H1 (cell line): ENCODE data around the gene CAMK1G. TPM values are rescaled to one million over a fixed set of nuclear protein-coding genes. Genes with fewer than 3 reads are reported as not detected.
A peak's percentile ranks its signal among the peaks of the same experiment; 100 is the strongest.

ENCODE experiments used
- CTCF ChIA-PET: fragments of 300-600 bp; sonication (Branson Sonifier 250); formaldehyde crosslinking; loops from one replicate; lab custom pipeline; 2021; ENCODE audit not compliant: partially characterized antibody; lab: Charles Lee
- POLR2A ChIA-PET: fragments of 300-600 bp; sonication (Branson Sonifier 250); formaldehyde crosslinking; loops from one replicate; lab custom pipeline; 2021; ENCODE audit warnings: inconsistent platforms; ENCODE audit not compliant: partially characterized antibody; lab: Charles Lee
- DNase-seq, 2 experiments: peaks; one replicate each; pipeline versions ENCODE4 v3.0.0 to v3.0.0-alpha.2; 2010 to 2022; ENCODE audit warnings: low spot score in 2 of 2, low read depth in 1 of 2, mixed read lengths in 1 of 2
- FAIRE-seq: peaks from 2 replicates; lab custom pipeline; 2011; peaks lifted over from hg19 to GRCh38; lab: Jason Lieb, UNC
- H2AFZ ChIP-seq: 2 replicates; pipeline ENCODE4 v1.8.1; 2012; ENCODE audit warnings: low read length, inconsistent platforms
- H2AK5ac ChIP-seq: 2 replicates; pipeline ENCODE4 v1.6.1; 2013; ENCODE audit warnings: low read depth, low read length
- H2BK120ac ChIP-seq: replicated peaks from 2 replicates; pipeline ENCODE3; 2013; ENCODE audit warnings: low read depth, low read length, inconsistent platforms
- H2BK12ac ChIP-seq: 2 replicates; pipeline ENCODE4 v1.6.1; 2013; ENCODE audit warnings: low read depth, low read length
- H2BK15ac ChIP-seq: 2 replicates; pipeline ENCODE4 v1.6.1; 2013; ENCODE audit warnings: low read length
- H2BK20ac ChIP-seq: 2 replicates; pipeline ENCODE4 v1.6.1; 2013; ENCODE audit warnings: low read length
- H2BK5ac ChIP-seq: 2 replicates; pipeline ENCODE4 v1.6.1; 2013; ENCODE audit warnings: low read depth, low read length
- H3K14ac ChIP-seq: 2 replicates; pipeline ENCODE4 v1.6.1; 2013; ENCODE audit warnings: inconsistent platforms; ENCODE audit not compliant: insufficient read length
- H3K18ac ChIP-seq: 2 replicates; pipeline ENCODE4 v1.6.1; 2013; ENCODE audit warnings: low read length; ENCODE audit errors: extremely low read depth
- H3K23ac ChIP-seq: 2 replicates; pipeline ENCODE4 v1.6.1; 2013; ENCODE audit warnings: inconsistent platforms; ENCODE audit not compliant: insufficient read length
- H3K23me2 ChIP-seq: 2 replicates; pipeline ENCODE4 v1.6.1; 2013; ENCODE audit warnings: low read depth, low read length
- H3K27ac ChIP-seq: 2 replicates; pipeline ENCODE4 v1.6.1; 2011; ENCODE audit warnings: low read depth, low read length, inconsistent platforms
- H3K27me3 ChIP-seq, 4 experiments: replicated peaks in 1 of 4; 1 replicate in 1 of 4; 2 replicates in 3 of 4; pipeline versions ENCODE4 v1.6.1 to v1.8.1; 2011 to 2013; ENCODE audit warnings: low read length in 3 of 4, mild to moderate bottlenecking in 3 of 4, inconsistent platforms in 2 of 4, mixed read lengths in 2 of 4, moderate library complexity in 1 of 4; ENCODE audit not compliant: control insufficient read depth in 3 of 4, insufficient read depth in 3 of 4; ENCODE audit errors: extremely low read depth in 1 of 4
- H3K36me3 ChIP-seq, 4 experiments: 2 replicates each; pipeline versions ENCODE4 v1.6.1 to v1.8.1; 2011 to 2013; ENCODE audit warnings: mild to moderate bottlenecking in 4 of 4, low read length in 3 of 4, moderate library complexity in 2 of 4, control low read depth in 1 of 4, inconsistent platforms in 1 of 4; ENCODE audit not compliant: insufficient read depth in 4 of 4, control insufficient read depth in 2 of 4
- H3K4ac ChIP-seq: replicated peaks from 2 replicates; pipeline ENCODE3; 2013; ENCODE audit warnings: low read length, low read depth, mixed read lengths, inconsistent platforms; ENCODE audit not compliant: insufficient read length
- H3K4me1 ChIP-seq, 4 experiments: replicated peaks in 1 of 4; 1 replicate in 1 of 4; 2 replicates in 3 of 4; pipeline versions ENCODE4 v1.6.1 to v1.8.1; 2011 to 2013; ENCODE audit warnings: low read length in 3 of 4, inconsistent platforms in 2 of 4, mixed read lengths in 1 of 4; ENCODE audit not compliant: insufficient read depth in 4 of 4, control insufficient read depth in 3 of 4
- H3K4me2 ChIP-seq, 2 experiments: 2 replicates each; pipeline versions ENCODE4 v1.6.1 to v1.8.1; 2011 to 2013; ENCODE audit warnings: low read depth in 2 of 2, low read length in 2 of 2, control low read depth in 1 of 2, inconsistent platforms in 1 of 2, mild to moderate bottlenecking in 1 of 2; ENCODE audit not compliant: insufficient read depth in 1 of 2
- H3K4me3 ChIP-seq, 4 experiments: fragments of 200-600, 300-600 bp in 1 of 4; sonication (generic), shearing (Covaris generic), sonication (Bioruptor Twin) in 1 of 4; 2 replicates each; pipeline versions ENCODE4 v1.5.1 to v1.8.1; 2011 to 2016; ENCODE audit warnings: low read length in 4 of 4, low read depth in 3 of 4, control low read depth in 2 of 4, inconsistent platforms in 2 of 4, mild to moderate bottlenecking in 2 of 4, mixed read lengths in 1 of 4, moderate library complexity in 1 of 4; ENCODE audit not compliant: insufficient read depth in 2 of 4; ENCODE audit errors: extremely low read depth in 1 of 4
- H3K56ac ChIP-seq: replicated peaks from 2 replicates; pipeline ENCODE3; 2013; ENCODE audit warnings: low read depth, mild to moderate bottlenecking, mixed read lengths, low read length, inconsistent platforms; ENCODE audit not compliant: insufficient read length
- H3K79me1 ChIP-seq: 2 replicates; pipeline ENCODE4 v1.6.1; 2013; ENCODE audit warnings: low read depth, low read length, control low read depth
- H3K79me2 ChIP-seq, 2 experiments: 2 replicates each; pipeline versions ENCODE4 v1.6.1 to v1.8.1; 2012 to 2013; ENCODE audit warnings: low read length in 2 of 2, mild to moderate bottlenecking in 2 of 2, inconsistent platforms in 1 of 2; ENCODE audit not compliant: insufficient read depth in 2 of 2, control insufficient read depth in 1 of 2
- H3K9ac ChIP-seq, 4 experiments: replicated peaks in 1 of 4; 1 replicate in 1 of 4; 2 replicates in 3 of 4; pipeline versions ENCODE4 v1.6.1 to v1.8.1; 2011 to 2013; ENCODE audit warnings: low read depth in 3 of 4, low read length in 3 of 4, control low read depth in 2 of 4, mild to moderate bottlenecking in 2 of 4, moderate library complexity in 2 of 4, inconsistent platforms in 1 of 4; ENCODE audit errors: extremely low read depth in 1 of 4
- H3K9me3 ChIP-seq, 2 experiments: 2 replicates each; pipeline versions ENCODE4 v1.6.1 to v1.8.1; 2012 to 2013; ENCODE audit warnings: mild to moderate bottlenecking in 2 of 2, moderate library complexity in 2 of 2, control low read depth in 1 of 2, inconsistent platforms in 1 of 2, low read depth in 1 of 2, low read length in 1 of 2, mixed read lengths in 1 of 2; ENCODE audit not compliant: insufficient read depth in 2 of 2
- H4K20me1 ChIP-seq, 2 experiments: replicated peaks in 1 of 2; 2 replicates each; pipeline versions ENCODE3 to v1.8.1; 2011 to 2013; ENCODE audit warnings: inconsistent platforms in 2 of 2, low read length in 2 of 2, mild to moderate bottlenecking in 1 of 2; ENCODE audit not compliant: insufficient read depth in 2 of 2, control insufficient read depth in 1 of 2
- H4K5ac ChIP-seq: 2 replicates; pipeline ENCODE4 v1.6.1; 2013; ENCODE audit warnings: low read length, low read depth, mixed read lengths, inconsistent platforms; ENCODE audit not compliant: insufficient read length
- H4K8ac ChIP-seq: 2 replicates; pipeline ENCODE4 v1.8.0; 2013; ENCODE audit warnings: mild to moderate bottlenecking, moderate library complexity, low read length, inconsistent platforms; ENCODE audit not compliant: insufficient read depth; ENCODE audit errors: extremely low read depth
- H4K91ac ChIP-seq: replicated peaks from 2 replicates; pipeline ENCODE3; 2013; ENCODE audit warnings: low read length, mixed read lengths, inconsistent platforms; ENCODE audit not compliant: insufficient read length
- TCF12 ChIP-seq: IDR thresholded peaks from 2 replicates; pipeline ENCODE4 v1.6.1; 2011; ENCODE audit warnings: low read depth, mild to moderate bottlenecking, low read length
- WGBS, 2 experiments: shearing (Covaris generic) in 1 of 2; methylation state at CpG; one replicate each; pipeline versions ENCODE4 v1.1.6 to v1.1.7; 2013 to 2015; ENCODE audit warnings: low lambda C conversion rate in 2 of 2, mixed read lengths in 2 of 2, inconsistent platforms in 1 of 2, low coverage in 1 of 2, missing lambda C conversion rate in 1 of 2; ENCODE audit not compliant: insufficient replicate concordance in 2 of 2, insufficient coverage in 1 of 2, insufficient read length in 1 of 2; ENCODE audit errors: extremely low coverage in 1 of 2, missing lambda C conversion rate in 1 of 2; 5-methylcytosine and 5-hydroxymethylcytosine counted together
- polyA plus RNA-seq, 7 experiments: library from polyadenylated mRNA; depleted of rRNA in 3 of 7; stranded (reverse) in 5 of 7; unstranded in 2 of 7; fragments of >200 nt in 5 of 7; fragments of 200-250 nt in 2 of 7; gene quantifications; 1 replicate in 5 of 7; 2 replicates in 1 of 7; 4 replicates in 1 of 7; pipeline versions ENCODE4 v1.2.1 to v1.2.3, GENCODE V29; 2011 to 2013; ENCODE audit warnings: missing spikeins in 2 of 7, mixed read lengths in 2 of 7
- total RNA-seq: library from RNA; stranded (reverse); fragmentation: NEBNext Ultra II Directional; extraction: Animal tissue kit (Norgen Biotek cat#: 25700); gene quantifications from 2 replicates; pipeline ENCODE4 v1.2.1, GENCODE V29; 2021

The CAMK1G gene
- total and polyA plus RNA-seq, 2 of the 8 experiments (the other 6 are each of a cell fraction or from before 2014, with no cell fraction given) = 1.00 to 1.0 TPM

- Histone ChIP-seq H3K23me2 (no peaks in the 10 kb centered on the region), H3K4me2 (peak within 1 kb of the TSS in 1 of 2 experiments; percentile 8; a peak in 3 of 4 replicates), H2BK20ac (no peak within 1 kb of the TSS), H3K4ac (no peak within 1 kb of the TSS), H3K18ac (no peak within 1 kb of the TSS), H2AK5ac (no peak within 1 kb of the TSS), H4K91ac (no peak within 1 kb of the TSS), H3K9me3 (no peaks in the 10 kb centered on the region), H3K9ac (no peak within 1 kb of the TSS), H4K5ac (no peak within 1 kb of the TSS), H3K79me2 (no peaks in the 10 kb centered on the region), H3K56ac (no peak within 1 kb of the TSS), H4K8ac (no peak within 1 kb of the TSS), H3K27ac (no peak within 1 kb of the TSS), H2BK120ac (no peak within 1 kb of the TSS), H3K4me3 (no peak within 1 kb of the TSS), H2BK15ac (no peak within 1 kb of the TSS), H3K4me1 (peaks cover 0 to 11% (median 9%) of the 10 kb centered on the region in 4 experiments; a peak in 4 of 7 replicates), H2BK5ac (no peak within 1 kb of the TSS), H2AFZ (peak within 1 kb of the TSS; percentile 85), H3K27me3 (0 out of 7 replicates have a peak, but pooled peaks cover 0 to 2% (median 0%) of the 10 kb centered on the region in 4 experiments), H3K36me3 (no peaks in the 10 kb centered on the region), H3K14ac (no peak within 1 kb of the TSS), H3K79me1 (no peaks in the 10 kb centered on the region), H3K23ac (no peak within 1 kb of the TSS), H2BK12ac (no peak within 1 kb of the TSS), H4K20me1 (no peaks in the 10 kb centered on the region)
- no peak for DNase-seq
- no peak for FAIRE-seq
- no peak for TF ChIP-seq TCF12
- WGBS, 2 experiments = 85% methylated on average over 14 of the region's 14 CpGs; no CpG with 5 or more reads in 1 of the 2 experiments
- CTCF ChIA-PET = interaction anchor here (1.1 to 4.5 kb wide), 12 partner anchors 9 to 96 kb away, joined by 3 to 23 read pairs (median 6); no protein-coding TSS in a partner anchor
- POLR2A ChIA-PET = interaction anchor here (1.0 to 1.6 kb wide), 2 partner anchors 9 to 14 kb away, joined by 3 to 5 read pairs; no protein-coding TSS in a partner anchor
Measured at GRCh38 chr1:209652121-209652735, 68.7 kb downstream of the CAMK1G start, which contains the start of gene LAMB3. Gene LAMB3 (minus strand): TSS chr1:209652425. CDS start chr1:209650944, 1,481 bp downstream.
